SU-DHL-6 (cell line): Measurements from ENCODE around the gene ANKRD13C.

Experiments used
- H2AFZ ChIP-seq: fragments of 200-600 bp; sonication (generic); 2 replicates; pipeline ENCODE4 v1.6.1; 2014; ENCODE audit warnings: low read depth, mild to moderate bottlenecking, moderate library complexity, mixed read lengths, antibody characterized with exemption, low read length; ENCODE audit not compliant: severe bottlenecking
- H3F3A ChIP-seq: fragments of 200-600 bp; shearing (Covaris generic); 2 replicates; pipeline ENCODE4 v1.6.0; 2016; ENCODE audit warnings: antibody characterized with exemption, mild to moderate bottlenecking; ENCODE audit not compliant: insufficient read depth
- H3K27ac ChIP-seq: fragments of 200-600 bp; sonication (generic); 2 replicates; pipeline ENCODE4 v1.5.1; 2016; ENCODE audit warnings: low read depth, mild to moderate bottlenecking, low read length, moderate library complexity, mixed read lengths
- H3K27me3 ChIP-seq: fragments of 200-600 bp; sonication (generic), shearing (Covaris generic); 2 replicates; pipeline ENCODE4 v1.6.0; 2014; ENCODE audit warnings: mild to moderate bottlenecking, low read length
- H3K36me3 ChIP-seq: fragments of 200-600 bp; sonication (generic); 2 replicates; pipeline ENCODE4 v1.6.1; 2014; ENCODE audit warnings: mild to moderate bottlenecking, low read length, mixed read lengths
- H3K4me2 ChIP-seq: fragments of 300-600, 200-600 bp; shearing (Covaris generic), sonication (generic); 2 replicates; pipeline ENCODE4 v1.6.0; 2014; ENCODE audit warnings: low read length, low read depth, mild to moderate bottlenecking; ENCODE audit not compliant: poor library complexity, severe bottlenecking
- H3K4me3 ChIP-seq: fragments of 200-600 bp; sonication (generic); 2 replicates; pipeline ENCODE4 v1.5.1; 2014; ENCODE audit warnings: antibody characterized with exemption, low read length, mild to moderate bottlenecking, mixed read lengths; ENCODE audit not compliant: insufficient read depth, poor library complexity, severe bottlenecking
- H3K79me2 ChIP-seq: fragments of 200-600 bp; sonication (generic); 2 replicates; pipeline ENCODE4 v1.6.1; 2014; ENCODE audit warnings: mild to moderate bottlenecking, low read length, moderate library complexity; ENCODE audit not compliant: insufficient read depth
- H3K9ac ChIP-seq: fragments of 200-600 bp; sonication (generic); 2 replicates; pipeline ENCODE4 v1.7.0; 2014; ENCODE audit warnings: mild to moderate bottlenecking, low read length
- H3K9me2 ChIP-seq: fragments of 200-600 bp; sonication (generic); replicated peaks from 2 replicates; pipeline ENCODE4 v1.6.1; 2014; ENCODE audit warnings: low read length; ENCODE audit not compliant: insufficient read depth
- H3K9me3 ChIP-seq: fragments of 200-600 bp; sonication (generic); 2 replicates; pipeline ENCODE4 v1.6.1; 2014; ENCODE audit warnings: low read length, mixed read lengths; ENCODE audit not compliant: insufficient read depth
- H4K20me1 ChIP-seq: fragments of 200-600 bp; sonication (generic); 2 replicates; pipeline ENCODE4 v1.6.1; 2014; ENCODE audit warnings: low read depth, mild to moderate bottlenecking, antibody characterized with exemption, low read length, moderate library complexity, mixed read lengths
- EZH2phosphoT487 ChIP-seq: fragments of 200-600 bp; sonication (generic), shearing (Covaris generic); conservative IDR thresholded peaks from 2 replicates; pipeline ENCODE4 v1.6.1; 2018; ENCODE audit warnings: mild to moderate bottlenecking, antibody characterized with exemption, low read length, moderate library complexity, mixed read lengths
- TF ChIP-seq, protein P1 (sequence below): fragments of 200-600 bp; sonication (generic); IDR thresholded peaks from one replicate; pipeline ENCODE4 v1.5.1; 2017; ENCODE audit warnings: antibody characterized with exemption, mild to moderate bottlenecking, low read length, moderate library complexity; ENCODE audit not compliant: insufficient read depth, poor library complexity, severe bottlenecking

Gene ANKRD13C

DNA sequence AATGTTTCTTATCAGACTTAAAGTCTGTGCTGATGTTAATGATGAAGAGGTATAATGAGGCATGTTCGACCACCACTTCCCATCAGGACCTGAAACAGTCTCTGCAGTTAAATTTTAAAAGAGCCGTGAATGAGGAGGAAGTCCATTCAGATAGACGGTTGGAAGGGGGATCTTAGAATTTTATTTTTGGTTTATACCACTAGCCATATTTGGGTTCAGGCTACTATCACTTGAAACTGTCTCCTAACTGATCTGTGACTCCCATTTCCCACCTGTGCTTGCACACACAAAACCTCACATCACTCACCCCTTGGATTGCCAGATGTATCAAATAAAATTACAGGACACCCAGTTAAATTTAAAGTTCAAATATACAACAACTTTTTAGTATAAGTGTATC, 9.9 kb upstream of the ANKRD13C start:
- H3F3A ChIP-seq: no peaks in the 10 kb centered on the region
- H4K20me1 ChIP-seq: no peaks in the 10 kb centered on the region
- no peaks in the 10 kb centered on the region for H3K27me3 ChIP-seq
- no peaks in the 10 kb centered on the region for H3K9me3 ChIP-seq
- TF ChIP-seq, protein P1, sequence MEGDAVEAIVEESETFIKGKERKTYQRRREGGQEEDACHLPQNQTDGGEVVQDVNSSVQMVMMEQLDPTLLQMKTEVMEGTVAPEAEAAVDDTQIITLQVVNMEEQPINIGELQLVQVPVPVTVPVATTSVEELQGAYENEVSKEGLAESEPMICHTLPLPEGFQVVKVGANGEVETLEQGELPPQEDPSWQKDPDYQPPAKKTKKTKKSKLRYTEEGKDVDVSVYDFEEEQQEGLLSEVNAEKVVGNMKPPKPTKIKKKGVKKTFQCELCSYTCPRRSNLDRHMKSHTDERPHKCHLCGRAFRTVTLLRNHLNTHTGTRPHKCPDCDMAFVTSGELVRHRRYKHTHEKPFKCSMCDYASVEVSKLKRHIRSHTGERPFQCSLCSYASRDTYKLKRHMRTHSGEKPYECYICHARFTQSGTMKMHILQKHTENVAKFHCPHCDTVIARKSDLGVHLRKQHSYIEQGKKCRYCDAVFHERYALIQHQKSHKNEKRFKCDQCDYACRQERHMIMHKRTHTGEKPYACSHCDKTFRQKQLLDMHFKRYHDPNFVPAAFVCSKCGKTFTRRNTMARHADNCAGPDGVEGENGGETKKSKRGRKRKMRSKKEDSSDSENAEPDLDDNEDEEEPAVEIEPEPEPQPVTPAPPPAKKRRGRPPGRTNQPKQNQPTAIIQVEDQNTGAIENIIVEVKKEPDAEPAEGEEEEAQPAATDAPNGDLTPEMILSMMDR: no peak
- no peak for TF ChIP-seq EZH2phosphoT487
- no peaks in the 10 kb centered on the region for H3K9me2 ChIP-seq
- no peaks in the 10 kb centered on the region for H3K36me3 ChIP-seq
- no peak overlapping the region for H3K4me3 ChIP-seq
- no peak overlapping the region for H3K4me2 ChIP-seq
- H3K27ac ChIP-seq: no peak overlapping the region
- no peaks in the 10 kb centered on the region for H3K79me2 ChIP-seq
- H3K9ac ChIP-seq: no peak overlapping the region
- H2AFZ ChIP-seq: no peak overlapping the region

DNA sequence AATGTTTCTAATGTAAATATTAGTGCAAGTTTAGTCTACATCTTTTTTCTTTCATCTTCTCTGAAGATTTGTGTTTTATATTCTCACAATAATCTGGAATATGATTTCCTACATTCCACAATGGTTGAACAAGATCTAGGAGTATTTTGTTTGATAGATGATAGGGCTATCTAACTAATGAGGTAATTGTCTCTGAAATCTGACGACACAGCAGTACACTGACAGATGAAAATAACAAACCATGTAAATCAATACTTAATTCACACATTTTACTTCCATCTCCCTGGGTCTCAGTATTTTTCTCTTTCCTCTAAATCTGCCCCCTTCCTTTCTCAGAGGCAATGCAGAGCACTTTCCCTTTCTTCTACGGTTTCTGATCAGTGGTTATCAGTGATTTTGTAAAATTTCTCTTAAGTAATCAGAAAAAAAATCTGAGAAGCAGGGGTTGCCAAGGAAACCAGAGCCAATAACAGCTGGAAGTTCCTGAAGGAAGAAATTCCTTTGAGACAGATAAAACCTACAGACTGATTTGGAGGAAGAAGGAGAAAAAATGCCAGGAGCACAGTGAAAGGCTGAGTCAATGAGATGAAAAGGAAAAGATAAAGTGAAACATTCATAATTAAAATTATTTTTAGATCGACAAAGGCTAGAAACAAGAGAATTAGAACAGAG, 7.3 kb upstream of the ANKRD13C start:
- Histone ChIP-seq H3K4me2 (no peak overlapping the region), H3K9me3 (no peaks in the 10 kb centered on the region), H3K79me2 (no peaks in the 10 kb centered on the region), H3K36me3 (no peaks in the 10 kb centered on the region), H2AFZ (no peak overlapping the region), H3K9ac (no peak overlapping the region), H3F3A (no peaks in the 10 kb centered on the region), H3K9me2 (no peaks in the 10 kb centered on the region), H3K27me3 (no peaks in the 10 kb centered on the region), H4K20me1 (no peaks in the 10 kb centered on the region), H3K4me3 (no peak overlapping the region), H3K27ac (no peak overlapping the region)
- TF ChIP-seq, protein P1: no peak
- no peak for TF ChIP-seq EZH2phosphoT487

DNA sequence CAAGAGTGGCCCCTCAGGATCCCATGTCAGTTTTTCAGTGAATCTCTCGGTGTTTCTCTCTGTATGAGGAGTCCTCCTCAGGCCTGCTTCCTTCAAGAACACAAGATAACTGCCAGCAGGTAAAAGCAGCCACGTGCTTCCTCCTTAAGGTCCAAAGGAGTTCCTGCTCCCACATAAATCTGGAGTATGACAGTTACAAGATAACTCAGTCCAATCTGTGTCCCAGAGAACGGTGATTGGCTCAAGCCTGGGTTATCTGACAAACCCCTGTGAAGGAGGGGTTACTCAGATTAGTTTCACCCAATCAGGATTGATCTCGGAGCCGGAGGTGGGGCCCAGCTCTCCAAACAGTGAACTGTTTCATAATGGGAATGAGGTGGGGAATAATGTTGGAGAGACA, 5.8 kb upstream of the ANKRD13C start:
- H3K36me3 ChIP-seq: no peaks in the 10 kb centered on the region
- no peak overlapping the region for H2AFZ ChIP-seq
- H3K79me2 ChIP-seq: peaks cover 4% of the 10 kb centered on the region; the same call in 1 of the 2 replicates
- no peaks in the 10 kb centered on the region for H3K9me2 ChIP-seq
- no peaks in the 10 kb centered on the region for H3K27me3 ChIP-seq
- H3K9ac ChIP-seq: no peak overlapping the region
- no peak overlapping the region for H3K4me3 ChIP-seq
- H3F3A ChIP-seq: no peaks in the 10 kb centered on the region
- no peaks in the 10 kb centered on the region for H3K9me3 ChIP-seq
- H3K4me2 ChIP-seq: no peak overlapping the region
- no peaks in the 10 kb centered on the region for H4K20me1 ChIP-seq
- no peak overlapping the region for H3K27ac ChIP-seq
- no peak for TF ChIP-seq EZH2phosphoT487
- TF ChIP-seq, protein P1: no peak
